Activated naive CD4-positive, alpha-beta T cell treated with anti-CD3 and anti-CD28 coated beads, Interleukin-2, amount 50 U/mL, for 16 hours (primary cell): Measurements from ENCODE around the gene MEF2C.
A peak's percentile ranks its signal among the peaks of the same experiment; 100 is the strongest.

Source experiments
- DNase-seq: peaks from one replicate; pipeline ENCODE4 v3.0.0-alpha.2; 2020

The MEF2C gene

DNA sequence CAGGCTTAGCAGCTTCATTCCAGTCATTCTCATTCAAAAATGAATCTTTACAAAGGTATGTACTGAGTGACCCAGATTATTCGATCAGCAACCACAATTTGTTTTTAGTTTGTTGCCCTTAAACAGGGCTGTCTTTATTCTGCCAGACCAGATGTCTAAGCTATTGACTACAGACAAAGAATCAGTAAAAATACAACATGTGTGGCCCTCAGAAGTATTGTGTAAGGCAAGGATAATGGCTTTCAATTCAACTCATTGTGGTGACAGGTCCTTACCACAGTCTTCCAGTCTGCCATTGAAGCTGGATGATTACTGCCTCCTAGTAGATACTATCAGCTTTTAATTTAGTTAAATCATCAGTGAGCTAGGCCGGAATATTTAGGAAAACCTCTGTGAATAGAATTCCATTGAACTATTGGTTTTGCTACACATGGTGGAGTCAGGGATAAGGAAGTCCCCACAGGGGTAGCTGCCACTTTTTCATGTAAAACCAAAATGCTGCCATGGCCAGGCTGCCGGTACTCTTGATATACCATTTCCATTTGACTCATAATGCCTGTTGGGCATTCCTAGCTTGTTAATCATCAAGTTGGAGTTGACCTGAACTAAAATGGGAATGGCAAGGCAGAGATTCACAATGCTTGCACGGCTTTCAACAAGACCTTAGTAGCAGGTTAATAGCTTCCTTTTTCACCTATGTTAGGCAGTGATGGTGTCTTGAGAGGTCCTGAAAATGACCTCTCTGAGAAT lies 175.6 kb downstream of the MEF2C start:
- DNase-seq, result no peak

DNA sequence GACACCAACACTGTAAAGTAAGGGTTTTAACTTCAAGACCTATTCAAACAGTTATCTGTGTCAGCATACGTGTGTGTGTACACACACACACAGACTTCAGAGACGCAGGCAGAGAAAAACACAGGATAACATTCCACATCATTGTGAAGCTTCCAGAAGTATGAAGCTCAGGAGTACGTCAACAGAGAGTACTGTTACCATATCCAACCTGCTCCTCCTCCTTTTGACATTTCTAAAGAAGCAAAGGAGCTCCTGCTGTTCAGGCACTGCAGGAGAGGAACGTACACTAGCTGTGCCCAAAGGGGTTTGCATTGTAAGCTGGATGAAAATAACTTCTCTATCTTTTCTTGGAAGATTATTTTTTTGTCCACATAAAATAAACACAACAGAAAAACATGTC lies 180.7 kb downstream of the MEF2C start:
- no peak for DNase-seq

DNA sequence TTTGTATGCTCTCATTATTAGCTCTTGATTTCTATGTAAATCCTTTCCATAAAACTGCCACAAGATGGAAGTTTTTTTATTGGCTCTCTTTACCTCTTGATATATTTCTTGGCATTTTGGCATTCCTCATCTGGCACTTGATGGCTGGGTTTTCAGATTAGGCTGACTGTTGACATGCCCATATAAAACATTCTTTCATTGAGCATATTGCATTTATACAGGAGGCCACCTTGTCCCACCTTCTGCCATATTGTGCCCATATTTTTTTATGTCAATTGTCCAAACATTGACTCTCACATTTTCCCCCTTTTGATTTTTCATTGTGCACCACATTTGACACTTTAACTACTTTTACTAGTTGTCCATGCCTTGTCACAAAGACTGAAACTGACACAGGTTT lies 182.9 kb downstream of the MEF2C start:
- no peak for DNase-seq

DNA sequence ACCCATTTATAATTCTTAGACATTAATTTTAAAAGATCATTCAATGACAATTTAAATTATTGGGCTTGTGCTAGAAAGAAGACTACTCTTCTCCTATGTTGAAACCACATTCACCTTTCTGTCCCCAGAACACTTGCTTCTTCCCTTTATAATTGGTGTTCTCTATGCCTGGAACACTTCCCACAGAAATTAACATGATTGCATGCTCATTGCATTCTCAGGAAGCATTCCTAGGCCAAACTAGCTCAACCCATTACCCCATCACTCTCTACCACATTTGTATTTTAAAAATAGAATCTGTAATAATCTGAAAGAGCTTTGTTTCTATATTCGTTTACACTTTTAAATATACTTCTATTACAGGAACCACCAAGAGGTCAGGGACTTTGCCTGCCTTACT lies 184.7 kb downstream of the MEF2C start:
- DNase-seq, result no peak

DNA sequence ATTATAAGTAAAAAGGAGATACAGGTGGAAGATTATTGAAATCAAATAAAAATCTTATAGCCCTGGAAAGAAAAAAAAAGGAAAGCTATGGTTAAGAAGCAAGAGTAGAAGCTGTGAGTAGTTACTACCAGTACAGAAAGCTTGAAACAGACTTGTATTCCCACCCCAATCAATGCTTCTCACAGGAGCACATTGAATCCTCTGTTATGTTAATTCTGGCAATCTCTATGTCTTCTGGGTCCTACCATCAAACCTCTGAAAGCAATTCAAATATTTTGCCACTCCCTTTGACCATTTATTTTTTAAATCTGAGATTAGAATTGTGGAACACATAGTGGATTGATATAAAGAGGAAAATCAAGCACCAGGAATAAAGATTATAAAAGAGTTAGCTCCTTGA lies 186.5 kb downstream of the MEF2C start:
- no peak for DNase-seq

- DNase-seq, result no peak
Measured at GRCh38 chr5:88695931-88696330, 187.1 kb downstream of the MEF2C start.

GRCh38 chr5:88695232-88695631 lies 187.8 kb downstream of the MEF2C start:
- no peak for DNase-seq

- no peak for DNase-seq
Measured at GRCh38 chr5:88694023-88694679, 188.8 kb downstream of the MEF2C start.

DNA sequence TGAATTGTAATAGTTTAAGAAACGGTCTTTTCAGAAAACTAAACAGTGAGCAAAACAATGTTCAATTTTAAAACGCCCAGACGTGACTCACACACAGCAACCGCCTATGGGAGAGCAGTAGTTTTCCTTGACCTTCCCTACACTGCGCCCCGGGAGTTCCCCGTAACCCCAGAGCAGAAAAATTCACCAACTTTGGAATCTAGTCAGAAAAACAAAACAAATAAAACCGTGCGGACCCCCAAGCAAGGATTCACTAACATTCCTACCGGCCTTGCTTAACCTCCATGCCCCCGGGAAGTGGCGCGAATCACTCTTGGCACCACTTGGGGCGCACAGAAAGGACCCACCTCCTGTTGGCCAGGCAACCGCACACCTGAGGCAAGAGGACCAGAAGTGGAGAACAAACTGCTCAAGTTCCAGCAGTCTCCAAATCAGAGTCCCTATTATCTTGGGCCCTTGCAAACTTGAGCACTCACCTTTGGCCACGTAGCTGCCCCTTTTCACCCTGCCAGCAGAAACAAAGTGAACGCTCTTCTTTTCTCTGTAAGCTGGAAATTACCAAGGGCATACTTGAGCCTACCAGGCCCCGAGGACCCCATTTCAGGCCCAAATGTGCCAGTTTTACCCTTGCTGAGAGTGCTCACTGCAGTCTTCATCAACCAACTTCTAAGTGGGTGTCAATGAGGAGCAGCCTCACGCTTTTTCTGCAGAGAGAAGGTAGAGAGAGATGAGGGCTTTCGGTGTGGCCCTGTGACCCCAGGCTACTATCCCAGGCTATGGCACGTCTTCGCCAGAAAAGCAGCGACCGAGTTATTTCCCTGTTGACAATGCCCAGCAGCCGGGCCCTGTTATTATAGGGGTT lies 189.7 kb downstream of the MEF2C start:
- no peak for DNase-seq

DNA sequence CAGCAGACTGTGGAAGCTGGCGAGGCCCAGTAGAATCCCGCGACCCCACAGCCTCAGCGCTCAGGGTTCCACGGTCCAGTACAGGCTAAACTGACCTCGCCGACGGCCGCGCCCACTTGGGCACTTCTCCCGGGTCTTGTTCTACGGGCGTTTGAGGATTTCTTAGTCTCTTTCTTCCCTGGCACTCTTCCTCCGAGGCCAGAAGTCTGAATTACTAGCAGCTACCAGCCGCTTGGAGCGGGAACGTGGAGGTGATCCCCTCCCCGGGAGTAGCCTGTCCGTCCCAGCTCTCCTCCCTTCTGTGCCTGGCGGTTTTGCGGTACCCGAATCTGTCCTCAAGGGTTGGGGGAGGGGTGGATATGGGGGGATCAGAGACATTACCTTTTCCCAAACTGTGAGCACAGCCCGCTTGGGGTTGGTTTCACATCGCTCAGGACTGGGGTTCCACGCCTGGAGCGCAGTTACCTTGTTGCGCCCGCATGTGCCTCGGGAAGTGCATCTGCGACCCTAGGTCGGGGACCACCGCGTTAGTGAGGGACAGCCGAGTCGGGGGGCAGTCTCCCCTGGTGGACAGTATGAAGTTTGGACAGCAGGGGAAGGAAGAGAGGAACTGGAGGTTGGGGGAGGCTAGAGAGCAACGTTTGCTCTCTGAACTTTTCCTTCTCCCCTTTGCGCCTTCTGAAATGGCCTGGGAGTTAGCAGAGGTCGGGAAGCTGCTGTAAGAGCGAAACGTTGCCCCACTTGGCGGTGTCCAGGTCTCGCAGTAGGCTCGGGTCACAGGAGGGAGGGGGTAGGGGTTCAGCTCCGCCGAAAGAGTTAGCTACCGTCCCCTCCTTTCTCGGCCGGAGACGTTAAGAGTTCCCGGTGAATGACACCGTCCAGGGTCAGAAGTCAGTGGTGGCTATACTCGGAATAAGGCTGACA lies 190.8 kb downstream of the MEF2C start:
- no peak for DNase-seq

DNA sequence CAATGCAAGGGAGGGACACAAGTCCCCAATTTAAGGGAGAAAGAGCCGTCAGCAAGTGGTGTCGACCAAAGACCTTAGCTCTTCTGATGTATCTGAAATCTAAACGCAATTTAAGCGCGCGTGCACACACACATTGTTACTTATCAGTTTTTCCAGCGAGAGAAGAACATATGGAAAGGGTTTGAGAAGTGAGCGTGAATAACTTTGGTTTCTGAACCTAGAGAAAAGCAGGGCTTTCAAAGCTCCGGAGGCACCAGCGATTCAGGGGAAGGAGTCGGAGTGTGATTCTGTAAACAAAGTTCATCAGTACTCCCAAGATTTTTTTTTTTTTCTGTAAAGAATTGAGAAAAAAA lies 191.8 kb downstream of the MEF2C start:
- no peak for DNase-seq

- peak; percentile 60 for DNase-seq
Measured at GRCh38 chr5:88690409-88691229, 192.4 kb downstream of the MEF2C start.

DNA sequence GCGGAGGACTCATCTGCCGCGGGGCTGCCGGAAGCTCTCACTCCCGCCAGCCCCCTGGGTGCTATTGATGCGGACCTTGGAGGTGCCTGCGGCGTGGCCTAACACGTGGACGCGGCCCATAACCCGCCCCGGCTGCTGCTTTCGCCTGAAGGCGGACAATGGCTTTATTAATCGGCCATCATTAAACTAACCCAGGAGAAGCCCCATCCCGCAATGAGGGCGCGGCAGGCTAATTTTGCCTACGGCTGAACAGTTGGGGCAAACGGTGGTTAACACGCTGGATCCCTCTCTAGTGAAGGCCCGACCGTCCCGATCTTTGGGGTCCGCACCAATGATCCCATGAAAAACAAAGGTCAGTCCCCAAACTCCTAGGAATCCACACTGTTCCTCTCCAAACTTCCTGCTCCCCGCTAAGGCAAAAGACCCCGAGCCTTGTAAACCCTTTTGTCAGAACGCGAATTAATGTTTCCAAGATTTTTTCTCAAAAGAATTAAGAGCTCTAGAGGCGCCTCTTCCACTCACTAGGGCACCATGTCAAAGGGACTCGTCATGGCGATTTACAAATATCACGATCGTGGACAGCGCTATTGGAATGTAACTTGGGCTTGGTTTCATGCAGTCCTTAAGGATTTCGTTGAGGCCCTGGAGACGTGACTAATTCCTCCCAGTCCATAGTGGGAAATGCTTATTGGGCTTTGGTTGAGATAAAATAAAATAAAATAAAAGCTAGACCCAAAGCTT lies 193.1 kb downstream of the MEF2C start:
- DNase-seq, result no peak

GRCh38 chr5:88688984-88689667 lies 193.9 kb downstream of the MEF2C start:
- DNase-seq, result no peak

GRCh38 chr5:88688156-88688983 lies 194.6 kb downstream of the MEF2C start:
- DNase-seq, result no peak

GRCh38 chr5:88687373-88687911 lies 195.5 kb downstream of the MEF2C start:
- DNase-seq, result no peak

- no peak for DNase-seq
Measured at GRCh38 chr5:88686726-88687125, 196.3 kb downstream of the MEF2C start.

DNA sequence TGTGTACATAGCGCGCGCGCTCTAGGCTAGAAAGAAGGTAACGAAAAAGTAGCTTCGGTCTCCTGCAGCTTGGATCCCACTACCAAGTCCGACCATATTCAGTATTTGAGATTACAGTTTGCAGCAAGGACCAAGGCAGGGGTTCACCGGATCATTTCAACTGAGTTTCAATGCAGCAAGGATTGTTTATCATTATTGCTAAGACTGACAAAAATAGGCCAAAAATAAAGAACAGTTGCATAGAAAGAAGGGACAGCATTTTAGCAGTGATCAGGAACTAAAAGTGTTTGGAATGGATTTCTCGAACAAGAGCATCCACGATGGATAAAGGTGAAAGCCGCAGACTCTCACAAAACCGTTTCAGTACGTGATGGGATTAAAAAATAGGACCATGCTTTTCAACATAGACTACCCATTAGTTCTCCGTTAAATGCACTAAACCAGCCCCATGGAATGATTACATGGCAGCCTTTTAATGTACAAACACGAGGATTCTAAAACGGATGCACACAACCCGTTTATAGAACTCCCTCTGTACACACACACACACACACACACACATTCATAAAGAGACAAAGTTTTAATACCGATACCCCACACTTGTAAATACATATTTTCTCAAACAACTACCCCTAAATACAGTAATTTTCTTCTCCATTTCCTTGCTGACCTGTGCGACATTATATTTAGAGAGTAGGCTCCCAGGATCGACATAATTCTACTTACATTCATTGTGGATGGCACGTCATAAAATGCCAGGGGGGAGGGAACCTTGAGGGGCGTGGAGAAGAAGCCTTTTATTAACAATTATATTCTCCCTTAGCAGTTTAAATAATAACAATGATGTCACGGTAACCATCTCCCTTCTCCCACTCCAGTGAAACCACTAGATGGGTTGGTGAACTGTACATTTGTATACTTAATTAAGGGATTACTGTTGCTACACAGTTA lies 197.1 kb downstream of the MEF2C start:
- no peak for DNase-seq
